Mucosa of descending colon (tissue), 3 donors: ENCODE measurements around the gene FRAS1. TPM values are rescaled to one million over a fixed set of nuclear protein-coding genes. Genes with fewer than 3 reads are reported as not detected.
A peak's percentile ranks its signal among the peaks of the same experiment; 100 is the strongest.
"Not testable (repeated sequence)": the region's sequence is repeated elsewhere in the genome, so short reads cannot be mapped to it uniquely, and the experiment has no call there.

Experiments
- ATAC-seq: fragments of 200-7000 bp; cut with Tn5 transposase; one replicate; pipeline ENCODE4 v1.9.1; 2020; ENCODE audit warnings: mild to moderate bottlenecking, moderate library complexity
- DNase-seq, 3 donors: peaks; one replicate each; pipeline ENCODE4 v3.0.0-alpha.2; 2020
- H3K36me3 ChIP-seq: fragments of 200-600 bp; one replicate; pipeline ENCODE4 v1.8.0; 2021; ENCODE audit warnings: low read depth, mild to moderate bottlenecking
- H3K4me1 ChIP-seq: fragments of 200-600 bp; one replicate; pipeline ENCODE4 v1.8.0; 2021; ENCODE audit warnings: low read depth, mild to moderate bottlenecking
- H3K4me3 ChIP-seq: fragments of 200-600 bp; one replicate; pipeline ENCODE4 v1.8.0; 2021; ENCODE audit warnings: mild to moderate bottlenecking
- H3K9me3 ChIP-seq: fragments of 200-600 bp; one replicate; pipeline ENCODE4 v1.8.0; 2021; ENCODE audit warnings: mild to moderate bottlenecking
- CTCF ChIP-seq: fragments of 200-600 bp; IDR thresholded peaks from one replicate; pipeline ENCODE4 v1.8.0; 2022; ENCODE audit warnings: antibody characterized with exemption, mild to moderate bottlenecking
- intact Hi-C, 2 donors: fragments of 100-400 bp; cut with DNase I in 1 of 2; cut with micrococcal nuclease in 1 of 2; formaldehyde crosslinking; loops; one replicate each; pipeline versions ENCODE4 v1.11.0 to v1.11.1; 2022; cut with DNase I, micrococcal nuclease
- total RNA-seq, 3 donors: library from RNA; stranded (reverse); fragmentation: NEBNext Ultra II Directional in 2 of 3; extraction: Animal tissue kit (Norgen Biotek cat#: 25700) in 2 of 3; gene quantifications; one replicate each; pipeline versions ENCODE4 v1.2.1 to v1.2.4, GENCODE V29; 2021 to 2023
- donor health status: DM: no; HTN: no; CAD: no; lungs with moderate emphysema.
- donor health status: DM: no; HTN: no; CAD: no.
- donor health status: DM: no; HTN: yes; CAD: no.

The FRAS1 gene
- total RNA-seq, 3 donors from 2014 or later: 1.2 to 9.3 (median 2.2) TPM

GRCh38 chr4:78298618-78299017, 241.5 kb downstream of the FRAS1 start:
- intact Hi-C loops: no loop called here
- ATAC-seq (no peak), DNase-seq (no peak)
- TF ChIP-seq CTCF: no peak
- no peaks in the 10 kb centered on the region for H3K9me3 ChIP-seq
- peaks cover 2% of the 10 kb centered on the region for H3K4me1 ChIP-seq
- no peak overlapping the region for H3K4me3 ChIP-seq
- H3K36me3 ChIP-seq: no peaks in the 10 kb centered on the region

DNA sequence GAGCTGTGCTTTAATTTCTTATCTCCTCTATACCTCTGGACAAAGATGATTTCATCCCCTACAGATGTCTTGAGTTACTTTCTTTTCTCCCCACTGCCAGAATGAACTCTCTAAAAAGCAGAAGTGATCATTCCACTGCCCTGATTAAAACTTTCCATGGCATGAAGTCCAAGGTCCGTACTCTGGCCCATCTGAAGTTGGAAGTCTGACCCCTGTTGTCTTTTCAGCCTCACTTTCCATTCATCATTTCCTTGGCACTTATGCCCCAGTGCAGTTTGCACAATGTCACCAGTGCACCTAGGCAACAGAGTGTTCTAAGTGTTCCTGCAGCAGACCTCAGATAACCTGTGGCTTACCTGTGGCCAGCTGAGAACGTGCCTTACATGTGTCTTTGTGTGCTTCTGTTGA, 242.4 kb downstream of the FRAS1 start:
- Histone ChIP-seq H3K36me3 (no peaks in the 10 kb centered on the region), H3K4me1 (peaks cover 2% of the 10 kb centered on the region), H3K9me3 (no peaks in the 10 kb centered on the region), H3K4me3 (no peak overlapping the region)
- DNase-seq: no peak
- TF ChIP-seq CTCF: no peak
- intact Hi-C loops: no loop called here
- no peak for ATAC-seq

- H3K4me3 ChIP-seq, intact Hi-C loops, H3K36me3 ChIP-seq, ATAC-seq, H3K4me1 ChIP-seq, H3K9me3 ChIP-seq: not testable (repeated sequence)
- DNase-seq: peak in 2 of 3 donors; percentile 48 to 65
Measured at GRCh38 chr4:78307263-78307662, 250.1 kb downstream of the FRAS1 start.

DNA sequence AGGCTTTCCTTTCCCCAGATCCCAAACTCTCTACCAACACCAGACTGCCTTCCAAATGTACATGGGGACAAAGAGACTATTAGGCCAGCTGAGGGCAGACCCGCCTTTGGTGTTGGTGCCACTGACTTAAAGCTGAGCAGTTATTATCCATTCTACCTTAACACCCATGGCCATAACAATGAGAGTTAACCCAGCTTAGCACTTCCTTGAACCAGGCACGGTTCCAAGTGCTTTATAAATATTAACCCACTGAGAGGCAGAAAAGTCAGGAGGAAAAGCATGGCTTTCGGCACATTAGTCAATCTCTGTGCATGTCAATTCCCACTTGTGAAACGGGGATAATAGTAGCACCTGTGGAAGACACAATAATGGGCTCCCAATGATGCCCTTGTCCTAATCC, 251.4 kb downstream of the FRAS1 start:
- intact Hi-C loops: no loop called here

DNA sequence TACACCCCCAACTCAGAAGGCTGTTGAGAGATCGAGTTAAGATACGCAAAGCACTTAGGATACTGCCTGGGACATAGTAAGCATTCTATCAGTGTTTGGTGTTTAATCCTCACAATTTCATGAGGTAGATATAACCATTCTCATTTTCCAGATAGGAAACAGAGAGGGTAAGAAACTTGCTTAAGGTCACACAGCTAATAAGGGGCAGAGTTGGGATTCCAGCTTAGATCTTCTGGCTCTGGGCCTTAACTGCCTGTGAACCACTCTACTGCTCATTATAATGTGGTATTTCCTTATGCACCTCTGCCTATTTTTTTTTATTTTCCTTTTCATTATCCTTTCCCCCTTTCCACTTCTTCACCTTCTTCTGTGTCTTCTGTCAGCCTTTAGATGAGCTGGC, 252.2 kb downstream of the FRAS1 start:
- DNase-seq: no peak
- Histone ChIP-seq H3K9me3 (no peaks in the 10 kb centered on the region), H3K4me3 (no peak overlapping the region), H3K4me1 (no peaks in the 10 kb centered on the region), H3K36me3 (no peaks in the 10 kb centered on the region)
- no peak for TF ChIP-seq CTCF
- ATAC-seq: no peak
- intact Hi-C loops: no loop called here

More for the DNA sequence above, 251.4 kb downstream of the FRAS1 start:
- no peaks in the 10 kb centered on the region for H3K36me3 ChIP-seq
- TF ChIP-seq CTCF: no peak
- no peaks in the 10 kb centered on the region for H3K9me3 ChIP-seq
- H3K4me1 ChIP-seq: no peaks in the 10 kb centered on the region
- ATAC-seq (peak; percentile 29), DNase-seq (peak in 1 of 3 donors; percentile 3)
- no peak overlapping the region for H3K4me3 ChIP-seq

GRCh38 chr4:78310007-78310739, 253.1 kb downstream of the FRAS1 start:
- intact Hi-C loops: no loop called here
- Histone ChIP-seq H3K4me3 (no peak overlapping the region), H3K36me3 (no peaks in the 10 kb centered on the region), H3K4me1 (no peaks in the 10 kb centered on the region), H3K9me3 (no peaks in the 10 kb centered on the region)
- TF ChIP-seq CTCF: no peak
- DNase-seq (no peak), ATAC-seq (no peak)
